NT2/D1 (cell line): ENCODE measurements around the gene BSN.

Source experiments
- DNase-seq: peaks from one replicate; pipeline ENCODE4 v3.0.0-alpha.2; 2011; ENCODE audit warnings: low read depth, low spot score
- H3K27me3 ChIP-seq: 2 replicates; pipeline ENCODE4 v1.6.0; 2011; ENCODE audit warnings: mild to moderate bottlenecking; ENCODE audit not compliant: insufficient read length, insufficient read depth
- H3K36me3 ChIP-seq: 2 replicates; pipeline ENCODE4 v1.6.1; 2011; ENCODE audit warnings: mild to moderate bottlenecking, low read length, mixed read lengths; ENCODE audit not compliant: insufficient read depth, insufficient read length
- H3K4me1 ChIP-seq: 2 replicates; pipeline ENCODE4 v1.5.1; 2011; ENCODE audit not compliant: insufficient read depth, insufficient read length
- H3K4me3 ChIP-seq: 2 replicates; pipeline ENCODE4 v1.5.1; 2011; ENCODE audit warnings: low read depth; ENCODE audit not compliant: insufficient read length
- H3K9ac ChIP-seq: 2 replicates; pipeline ENCODE4 v1.6.0; 2011; ENCODE audit warnings: low read depth; ENCODE audit not compliant: insufficient read length
- H3K9me3 ChIP-seq: 2 replicates; pipeline ENCODE4 v1.5.1; 2011; ENCODE audit warnings: mild to moderate bottlenecking, low read length; ENCODE audit not compliant: insufficient read depth
- SUZ12 ChIP-seq: IDR thresholded peaks from 2 replicates; pipeline ENCODE4 v1.6.1; 2011; ENCODE audit not compliant: insufficient read length, insufficient read depth; ENCODE audit errors: extremely low read depth
- YY1 ChIP-seq: IDR thresholded peaks from 2 replicates; pipeline ENCODE4 v1.6.1; 2011; ENCODE audit not compliant: insufficient read length, insufficient read depth
- ZNF274 ChIP-seq: IDR thresholded peaks from 2 replicates; pipeline ENCODE4 v1.6.1; 2011; ENCODE audit warnings: mild to moderate bottlenecking, low read depth, low read length

Gene BSN

DNA sequence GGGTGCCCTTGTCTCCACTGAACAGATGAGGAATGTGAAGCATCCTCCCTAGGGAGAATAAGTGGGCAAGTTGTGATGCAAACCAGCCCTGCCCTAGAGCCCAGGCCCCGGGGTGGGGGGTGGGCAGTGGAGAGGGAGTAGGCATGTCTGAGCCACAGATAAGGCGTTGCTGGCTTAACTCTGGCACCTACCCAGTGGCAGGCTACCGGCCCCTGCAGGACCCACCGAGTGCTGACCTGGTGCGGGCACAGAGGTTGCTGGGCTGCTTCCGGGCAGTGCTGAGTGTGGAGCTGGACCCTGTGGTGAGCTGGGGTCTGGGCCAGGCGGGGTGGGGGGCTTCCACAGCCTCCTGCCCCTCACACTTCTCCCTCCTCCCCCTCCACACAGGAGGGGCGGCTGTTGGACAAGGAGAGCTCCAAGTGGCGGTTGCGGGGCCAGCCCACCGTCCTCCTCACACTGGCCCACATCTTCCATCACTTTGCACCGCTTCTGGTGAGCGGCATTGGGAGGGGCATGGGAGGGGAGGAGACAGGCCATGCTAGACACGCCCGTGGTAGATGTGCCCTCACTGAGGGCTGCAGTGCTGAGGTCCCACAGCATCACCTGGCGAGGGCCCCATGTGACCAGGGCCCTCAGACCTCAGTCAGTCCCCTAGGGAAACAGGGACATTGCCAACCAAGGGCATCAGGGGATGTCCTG lies 145.2 kb downstream of the BSN start:
- Histone ChIP-seq H3K4me3 (no peak overlapping the region), H3K9ac (no peak overlapping the region), H3K27me3 (no peaks in the 10 kb centered on the region), H3K36me3 (peaks cover 64% of the 10 kb centered on the region), H3K9me3 (no peaks in the 10 kb centered on the region), H3K4me1 (peaks cover 26% of the 10 kb centered on the region)
- TF ChIP-seq ZNF274 (no peak), SUZ12 (no peak), YY1 (no peak)
- DNase-seq: no peak

DNA sequence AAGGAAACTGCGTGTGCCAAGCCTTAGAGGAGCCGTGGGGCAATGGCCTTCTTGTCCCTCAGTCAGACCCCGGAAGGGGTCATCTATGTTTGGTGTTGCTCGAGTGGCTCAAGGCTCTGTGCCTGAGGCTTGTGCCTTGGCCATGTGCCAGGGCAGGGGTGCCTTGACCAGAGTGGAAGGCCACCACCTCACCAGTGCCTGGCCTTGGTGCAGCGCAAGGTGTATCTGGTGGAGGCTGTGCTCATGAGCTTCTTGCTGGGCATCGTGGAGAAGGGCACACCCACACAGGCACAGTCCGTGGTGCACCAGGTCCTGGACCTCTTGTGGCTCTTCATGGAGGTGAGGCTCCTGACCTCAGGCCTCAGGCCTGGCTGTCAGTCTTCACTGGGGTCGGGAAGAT lies 145.7 kb downstream of the BSN start:
- H3K9me3 ChIP-seq: no peaks in the 10 kb centered on the region
- peaks cover 70% of the 10 kb centered on the region for H3K36me3 ChIP-seq
- DNase-seq: no peak
- H3K4me1 ChIP-seq: peaks cover 24% of the 10 kb centered on the region
- H3K9ac ChIP-seq: no peak overlapping the region
- no peaks in the 10 kb centered on the region for H3K27me3 ChIP-seq
- H3K4me3 ChIP-seq: no peak overlapping the region
- no peak for TF ChIP-seq SUZ12
- TF ChIP-seq ZNF274: no peak
- no peak for TF ChIP-seq YY1

DNA sequence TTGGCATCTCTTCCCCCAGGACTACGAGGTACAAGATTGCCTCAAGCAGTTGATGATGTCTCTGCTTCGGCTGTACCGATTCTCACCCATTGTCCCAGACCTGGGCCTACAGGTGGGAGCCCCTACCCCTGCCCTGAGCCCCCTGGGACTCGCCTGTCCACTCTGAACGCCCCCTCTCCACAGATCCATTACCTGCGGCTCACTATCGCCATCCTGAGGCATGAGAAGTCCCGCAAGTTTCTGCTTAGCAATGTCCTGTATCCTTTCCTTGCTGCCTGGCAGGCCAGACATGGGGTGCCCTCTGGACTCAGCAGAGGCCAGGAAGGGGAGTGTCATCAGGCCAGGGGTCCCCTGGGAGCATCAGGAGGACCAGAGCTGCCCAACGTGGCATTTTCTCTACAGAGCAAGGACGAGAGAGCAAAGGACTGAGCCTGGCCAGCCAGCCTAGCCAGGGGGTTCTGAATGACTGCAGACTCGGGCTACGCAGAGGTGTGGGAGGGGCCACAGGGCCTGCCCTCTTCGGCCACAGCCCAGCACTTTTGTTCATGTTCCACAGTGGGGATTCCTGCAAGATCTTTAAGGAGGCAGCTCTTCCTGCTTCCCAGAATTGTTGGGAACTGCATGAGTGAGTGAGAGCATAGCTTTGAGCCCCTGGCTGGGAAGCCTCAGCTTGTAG lies 146.3 kb downstream of the BSN start:
- DNase-seq: no peak
- H3K9me3 ChIP-seq: no peaks in the 10 kb centered on the region

DNA sequence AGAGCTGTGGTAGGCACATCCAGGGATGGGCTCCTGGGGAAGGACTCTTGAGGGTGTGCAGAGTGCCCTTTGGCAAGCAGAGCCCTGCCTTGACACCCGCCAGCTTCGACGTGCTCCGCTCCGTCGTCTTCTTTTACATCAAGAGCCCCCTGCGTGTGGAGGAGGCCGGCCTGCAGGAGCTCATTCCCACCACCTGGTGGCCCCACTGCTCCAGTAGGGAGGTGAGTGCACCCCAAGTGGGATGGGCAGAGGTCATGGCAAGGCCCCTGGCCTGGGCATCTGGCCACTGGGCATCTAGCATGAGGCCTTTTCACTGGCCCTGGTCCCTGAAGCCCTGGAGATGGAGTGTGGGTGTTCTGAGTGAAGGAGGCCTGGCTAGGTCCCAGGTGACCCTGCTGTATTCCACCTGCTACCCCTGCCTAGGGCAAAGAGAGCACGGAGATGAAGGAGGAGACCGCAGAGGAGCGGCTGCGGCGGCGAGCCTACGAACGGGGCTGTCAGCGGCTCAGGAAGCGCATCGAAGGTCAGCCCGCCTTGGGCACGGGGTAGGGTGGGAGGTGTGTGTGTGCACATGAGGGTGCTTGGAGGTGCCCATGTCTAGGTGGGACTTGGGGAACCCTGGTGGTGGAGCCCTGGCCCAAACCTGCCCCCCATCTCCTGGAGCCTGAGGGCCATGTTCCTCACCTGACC lies 147.3 kb downstream of the BSN start:
- H3K9ac ChIP-seq: peak overlapping the region; percentile 39
- peaks cover 27% of the 10 kb centered on the region for H3K4me1 ChIP-seq
- H3K4me3 ChIP-seq: no peak overlapping the region
- no peak for TF ChIP-seq SUZ12
- TF ChIP-seq YY1: no peak
- no peak for TF ChIP-seq ZNF274
- H3K36me3 ChIP-seq: peaks cover 85% of the 10 kb centered on the region
- no peaks in the 10 kb centered on the region for H3K27me3 ChIP-seq
- H3K9me3 ChIP-seq: no peaks in the 10 kb centered on the region
- DNase-seq: no peak

More for the DNA sequence above, 146.3 kb downstream of the BSN start:
- H3K4me3 ChIP-seq: no peak overlapping the region
- TF ChIP-seq YY1: no peak
- no peak for TF ChIP-seq SUZ12
- no peak for TF ChIP-seq ZNF274
- peaks cover 76% of the 10 kb centered on the region for H3K36me3 ChIP-seq
- H3K27me3 ChIP-seq: no peaks in the 10 kb centered on the region
- peaks cover 24% of the 10 kb centered on the region for H3K4me1 ChIP-seq
- peak overlapping the region; percentile 39 for H3K9ac ChIP-seq

DNA sequence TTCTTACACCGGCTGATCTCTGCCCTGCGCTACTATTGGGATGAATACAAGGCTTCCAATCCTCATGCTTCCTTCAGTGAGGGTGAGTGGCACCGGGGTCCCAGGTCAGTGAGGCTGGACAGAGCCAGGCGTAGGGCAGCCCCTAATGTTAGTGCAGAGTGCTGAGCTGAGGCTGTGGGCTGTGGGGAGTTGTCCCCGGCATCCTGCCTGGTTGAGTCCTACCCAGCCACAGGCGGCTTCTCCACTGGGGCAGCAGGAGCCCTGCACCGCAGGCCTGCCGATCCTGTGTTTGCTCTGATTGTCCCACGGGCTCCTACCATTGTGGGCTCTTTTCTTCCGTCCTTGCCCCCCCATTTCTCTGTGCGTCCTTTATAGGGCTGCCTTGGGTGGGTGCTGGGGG lies 148.4 kb downstream of the BSN start:
- H3K9ac ChIP-seq: no peak overlapping the region
- no peak for DNase-seq
- H3K36me3 ChIP-seq: peaks cover 84% of the 10 kb centered on the region
- H3K4me3 ChIP-seq: no peak overlapping the region
- TF ChIP-seq YY1: no peak
- H3K27me3 ChIP-seq: no peaks in the 10 kb centered on the region
- no peaks in the 10 kb centered on the region for H3K9me3 ChIP-seq
- peaks cover 29% of the 10 kb centered on the region for H3K4me1 ChIP-seq

DNA sequence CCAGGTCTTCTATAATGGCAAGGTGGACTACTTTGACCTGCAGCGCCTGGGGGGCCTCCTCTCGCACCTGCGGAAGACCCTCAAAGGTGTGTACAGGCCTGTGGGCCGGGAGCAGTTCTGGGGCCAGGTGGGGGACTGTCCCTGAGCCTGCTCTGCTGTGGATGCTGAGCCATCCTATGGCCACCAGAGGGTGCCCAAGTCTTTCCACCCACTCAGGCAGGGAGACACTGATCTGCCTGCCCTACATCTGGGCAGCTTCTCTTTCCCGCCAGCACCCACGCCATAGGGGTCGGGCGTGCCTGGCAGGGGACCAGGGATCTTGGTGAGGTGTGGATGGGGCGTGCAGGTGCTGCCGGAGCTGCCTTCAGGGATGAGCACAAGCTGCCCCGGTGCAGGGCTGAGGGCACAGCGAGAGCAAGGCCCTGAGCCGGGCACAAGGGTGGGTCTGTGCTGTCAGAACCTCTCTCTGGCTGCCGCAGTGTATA lies 149.2 kb downstream of the BSN start:
- no peak for DNase-seq
- H3K36me3 ChIP-seq: peaks cover 80% of the 10 kb centered on the region

DNA sequence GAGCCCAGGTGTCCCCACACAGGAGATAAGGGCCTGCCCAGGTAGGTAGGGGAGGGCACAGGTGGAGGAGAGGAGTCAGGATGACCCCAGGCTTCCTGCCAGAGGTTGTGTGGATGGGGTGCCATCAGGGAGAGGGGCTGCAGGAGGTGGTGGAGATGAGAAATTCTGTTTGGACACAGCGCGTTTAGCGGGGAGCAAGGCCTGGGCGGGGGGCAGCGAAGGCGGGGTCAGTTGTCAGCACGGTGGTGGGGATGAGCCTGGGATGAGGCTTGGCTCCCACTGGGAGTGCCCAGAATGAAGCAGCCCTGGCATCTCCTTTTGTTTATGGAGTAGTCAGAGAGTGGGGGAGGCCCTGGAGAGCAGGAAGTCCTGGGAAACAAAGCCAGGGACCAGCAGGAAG lies 149.7 kb downstream of the BSN start:
- Histone ChIP-seq H3K9ac (peak overlapping the region; percentile 46), H3K27me3 (no peaks in the 10 kb centered on the region), H3K4me3 (no peak overlapping the region), H3K9me3 (no peaks in the 10 kb centered on the region), H3K4me1 (peaks cover 25% of the 10 kb centered on the region), H3K36me3 (peaks cover 75% of the 10 kb centered on the region)
- DNase-seq: no peak
- TF ChIP-seq YY1 (no peak), SUZ12 (no peak), ZNF274 (no peak)

More for the DNA sequence above, 149.2 kb downstream of the BSN start:
- H3K27me3 ChIP-seq: no peaks in the 10 kb centered on the region
- TF ChIP-seq ZNF274 (no peak), YY1 (no peak), SUZ12 (no peak)
- H3K9me3 ChIP-seq: no peaks in the 10 kb centered on the region
- no peak overlapping the region for H3K4me3 ChIP-seq
- H3K4me1 ChIP-seq: peaks cover 29% of the 10 kb centered on the region
- peak overlapping the region; percentile 46 for H3K9ac ChIP-seq
